OCI-LY7 (cell line): ENCODE results near the gene TRPV6. TPM values are rescaled to one million over a fixed set of nuclear protein-coding genes. Genes with fewer than 3 reads are reported as not detected.

ENCODE experiments used
- BruUV-seq: library from RNA; stranded (reverse); fragments of 400-500 nt; replicated peaks from 2 replicates; lab custom pipeline; 2021; lab: Mats Ljungman, UMichigan
- CTCF ChIA-PET: fragments of 300-600 bp; sonication (Branson Sonifier 250); formaldehyde crosslinking; loops from one replicate; lab custom pipeline; 2022; ENCODE audit warnings: antibody characterized with exemption; ENCODE audit not compliant: unreplicated experiment; lab: Charles Lee
- POLR2A ChIA-PET: fragments of 300-600 bp; sonication (Branson Sonifier 250); formaldehyde crosslinking; loops from one replicate; lab custom pipeline; 2022; ENCODE audit warnings: antibody characterized with exemption; lab: Charles Lee
- DNase-seq: peaks from one replicate; pipeline ENCODE4 v3.0.0-alpha.2; 2015; ENCODE audit warnings: low spot score
- H2AFZ ChIP-seq: fragments of 200-600 bp; sonication (generic), shearing (Covaris generic); 2 replicates; pipeline ENCODE4 v1.6.1; 2014; ENCODE audit warnings: mild to moderate bottlenecking, antibody characterized with exemption, low read length, moderate library complexity
- H3K27ac ChIP-seq: fragments of 200-600 bp; sonication (generic); 2 replicates; pipeline ENCODE4 v1.5.1; 2014; ENCODE audit warnings: mixed run types, low read depth, mild to moderate bottlenecking, moderate library complexity, low read length, inconsistent platforms; ENCODE audit not compliant: poor library complexity, severe bottlenecking
- H3K36me3 ChIP-seq: fragments of 200-600 bp; sonication (generic); 2 replicates; pipeline ENCODE4 v1.6.1; 2014; ENCODE audit warnings: mild to moderate bottlenecking, antibody characterized with exemption, low read length, moderate library complexity, mixed read lengths; ENCODE audit not compliant: insufficient read depth
- H3K4me1 ChIP-seq: fragments of 200-600 bp; sonication (generic); 2 replicates; pipeline ENCODE4 v1.5.1; 2014; ENCODE audit warnings: mild to moderate bottlenecking, low read length; ENCODE audit not compliant: insufficient read depth, poor library complexity, severe bottlenecking
- H3K4me2 ChIP-seq: fragments of 200-600 bp; sonication (generic); 2 replicates; pipeline ENCODE4 v1.6.1; 2014; ENCODE audit warnings: mild to moderate bottlenecking, low read length
- H3K4me3 ChIP-seq: fragments of 200-600 bp; sonication (generic); 2 replicates; pipeline ENCODE4 v1.5.1; 2014; ENCODE audit warnings: mild to moderate bottlenecking, low read depth, low read length; ENCODE audit not compliant: poor library complexity, severe bottlenecking
- H3K79me2 ChIP-seq: fragments of 200-600 bp; sonication (generic); 2 replicates; pipeline ENCODE4 v1.6.1; 2016; ENCODE audit warnings: low read depth, mild to moderate bottlenecking, low read length, moderate library complexity, mixed read lengths; ENCODE audit not compliant: insufficient read depth
- H3K9me2 ChIP-seq: fragments of 200-600 bp; sonication (generic); 2 replicates; pipeline ENCODE4 v1.6.1; 2016; ENCODE audit warnings: mild to moderate bottlenecking, low read length, mixed read lengths; ENCODE audit not compliant: insufficient read depth
- H3K9me3 ChIP-seq: fragments of 200-600 bp; sonication (generic); 2 replicates; pipeline ENCODE4 v1.6.1; 2014; ENCODE audit warnings: mild to moderate bottlenecking, mixed run types, low read length, mixed read lengths
- H4K20me1 ChIP-seq: fragments of 200-600 bp; sonication (generic); 2 replicates; pipeline ENCODE4 v1.6.1; 2014; ENCODE audit warnings: mild to moderate bottlenecking, antibody characterized with exemption, low read length, moderate library complexity, mixed read lengths; ENCODE audit not compliant: insufficient read depth
- EZH2phosphoT487 ChIP-seq: fragments of 200-600 bp; sonication (generic); IDR thresholded peaks from 2 replicates; pipeline ENCODE4 v1.6.1; 2018; ENCODE audit warnings: low read depth, borderline replicate concordance, mild to moderate bottlenecking, mixed run types, antibody characterized with exemption, low read length, moderate library complexity, mixed read lengths
- intact Hi-C: fragments of 100-400 bp; cut with micrococcal nuclease; formaldehyde crosslinking; loops from one replicate; pipeline ENCODE4 v1.10.0; 2022; ENCODE audit not compliant: unreplicated experiment
- total RNA-seq, 2 experiments: library from RNA; depleted of rRNA in 1 of 2; stranded (reverse); fragments of >200 nt in 1 of 2; shearing (Covaris generic) in 1 of 2; gene quantifications; 2 replicates each; pipeline ENCODE4 v1.2.3, GENCODE V29; 2014 to 2022
- TF ChIP-seq, protein P1 (sequence below): fragments of 200-600 bp; sonication (generic); conservative IDR thresholded peaks from 2 replicates; pipeline ENCODE4 v1.5.1; 2014; ENCODE audit warnings: mild to moderate bottlenecking, antibody characterized with exemption, low read length, moderate library complexity, mixed read lengths

TRPV6 gene
- total RNA-seq, 2 experiments from 2014 or later, result not detected

DNA sequence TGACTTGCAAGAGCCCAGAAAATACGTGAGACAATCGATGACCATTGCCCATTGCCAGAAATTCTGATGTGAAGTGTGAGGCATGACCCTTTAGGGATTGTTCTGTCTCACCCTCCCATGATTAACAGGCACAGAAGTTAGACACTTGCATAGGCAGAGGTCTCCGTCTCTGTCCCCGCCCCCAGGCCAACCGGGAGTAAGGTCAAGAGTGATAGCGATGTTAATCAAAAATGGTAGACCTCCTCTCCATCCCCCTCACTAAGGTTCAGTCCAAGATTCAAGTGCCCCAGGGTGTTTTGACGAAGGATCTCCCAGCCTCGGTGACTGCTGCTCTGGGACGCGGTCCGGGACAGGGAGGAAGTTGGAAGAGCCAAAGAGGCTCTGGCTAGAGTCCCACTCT is 22.7 kb upstream of the TRPV6 start:
- ChIA-PET POLR2A (no interaction called here), CTCF (no interaction called here)
- Histone ChIP-seq H3K4me3 (no peak overlapping the region), H3K9me3 (peaks cover 12% of the 10 kb centered on the region; the same call in 1 of the 2 replicates), H4K20me1 (no peaks in the 10 kb centered on the region), H3K36me3 (no peaks in the 10 kb centered on the region), H3K4me1 (no peaks in the 10 kb centered on the region), H3K4me2 (no peak overlapping the region), H3K79me2 (no peaks in the 10 kb centered on the region), H3K27ac (no peak overlapping the region), H3K9me2 (no peaks in the 10 kb centered on the region), H2AFZ (no peak overlapping the region)
- intact Hi-C loops, result no loop called here
- BruUV-seq, result no TSS peak
- DNase-seq, result no peak
- TF ChIP-seq EZH2phosphoT487, result no peak
- TF ChIP-seq, protein P1, sequence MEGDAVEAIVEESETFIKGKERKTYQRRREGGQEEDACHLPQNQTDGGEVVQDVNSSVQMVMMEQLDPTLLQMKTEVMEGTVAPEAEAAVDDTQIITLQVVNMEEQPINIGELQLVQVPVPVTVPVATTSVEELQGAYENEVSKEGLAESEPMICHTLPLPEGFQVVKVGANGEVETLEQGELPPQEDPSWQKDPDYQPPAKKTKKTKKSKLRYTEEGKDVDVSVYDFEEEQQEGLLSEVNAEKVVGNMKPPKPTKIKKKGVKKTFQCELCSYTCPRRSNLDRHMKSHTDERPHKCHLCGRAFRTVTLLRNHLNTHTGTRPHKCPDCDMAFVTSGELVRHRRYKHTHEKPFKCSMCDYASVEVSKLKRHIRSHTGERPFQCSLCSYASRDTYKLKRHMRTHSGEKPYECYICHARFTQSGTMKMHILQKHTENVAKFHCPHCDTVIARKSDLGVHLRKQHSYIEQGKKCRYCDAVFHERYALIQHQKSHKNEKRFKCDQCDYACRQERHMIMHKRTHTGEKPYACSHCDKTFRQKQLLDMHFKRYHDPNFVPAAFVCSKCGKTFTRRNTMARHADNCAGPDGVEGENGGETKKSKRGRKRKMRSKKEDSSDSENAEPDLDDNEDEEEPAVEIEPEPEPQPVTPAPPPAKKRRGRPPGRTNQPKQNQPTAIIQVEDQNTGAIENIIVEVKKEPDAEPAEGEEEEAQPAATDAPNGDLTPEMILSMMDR, result no peak

DNA sequence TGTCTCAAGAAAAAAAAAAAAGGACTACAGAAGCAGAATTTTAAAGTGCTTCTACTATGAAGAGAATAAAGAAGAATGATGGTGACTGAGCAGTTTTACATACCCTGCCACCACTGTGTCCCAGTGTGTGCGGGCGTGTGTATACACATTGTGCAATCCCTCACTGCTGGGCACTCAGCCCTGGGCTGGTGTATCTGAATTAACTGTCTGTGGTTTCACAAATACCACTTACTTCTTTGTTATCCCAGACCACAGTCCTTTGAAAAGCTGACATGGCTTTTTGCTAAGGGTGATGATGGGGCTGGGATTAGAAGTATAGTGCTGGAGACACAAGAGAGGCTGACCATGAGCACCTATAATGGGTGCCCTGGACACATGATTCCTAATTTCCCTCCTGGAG is 21.1 kb upstream of the TRPV6 start:
- H3K4me3 ChIP-seq, result no peak overlapping the region
- no peaks in the 10 kb centered on the region for H3K36me3 ChIP-seq
- no peak overlapping the region for H2AFZ ChIP-seq
- H3K79me2 ChIP-seq, result no peaks in the 10 kb centered on the region
- POLR2A ChIA-PET, result no interaction called here
- no TSS peak for BruUV-seq
- H3K27ac ChIP-seq, result no peak overlapping the region
- intact Hi-C loops, result no loop called here
- DNase-seq, result no peak
- CTCF ChIA-PET, result no interaction called here
- peaks cover 12% of the 10 kb centered on the region; the same call in 1 of the 2 replicates for H3K9me3 ChIP-seq
- no peaks in the 10 kb centered on the region for H3K9me2 ChIP-seq
- H3K4me2 ChIP-seq, result no peak overlapping the region
- no peaks in the 10 kb centered on the region for H3K4me1 ChIP-seq
- H4K20me1 ChIP-seq, result no peaks in the 10 kb centered on the region
- TF ChIP-seq, protein P1, result no peak
- no peak for TF ChIP-seq EZH2phosphoT487

DNA sequence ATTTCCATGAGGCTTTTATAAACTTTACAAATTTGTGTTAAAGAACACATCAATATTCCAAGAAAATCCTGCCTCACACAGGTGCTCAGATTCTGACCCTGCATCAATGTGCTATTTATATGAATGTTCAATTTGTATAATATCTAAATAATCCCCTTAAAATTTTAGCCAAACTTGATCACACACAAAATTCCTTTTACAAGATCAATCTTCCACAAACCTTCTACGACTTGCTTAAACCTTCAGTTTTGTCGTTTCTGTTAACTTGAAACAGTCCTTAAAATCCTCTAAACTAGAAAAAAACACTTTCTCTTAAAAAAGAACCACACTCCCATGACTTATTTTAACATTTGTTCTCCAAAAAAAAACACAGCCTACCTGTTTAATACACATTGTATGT is 20.2 kb upstream of the TRPV6 start:
- Histone ChIP-seq H3K4me1 (no peaks in the 10 kb centered on the region), H3K9me3 (peaks cover 12% of the 10 kb centered on the region; the same call in 1 of the 2 replicates), H3K79me2 (no peaks in the 10 kb centered on the region), H4K20me1 (no peaks in the 10 kb centered on the region), H3K36me3 (no peaks in the 10 kb centered on the region), H3K27ac (no peak overlapping the region), H3K4me3 (no peak overlapping the region), H3K9me2 (no peaks in the 10 kb centered on the region), H2AFZ (no peak overlapping the region), H3K4me2 (no peak overlapping the region)
- intact Hi-C loops, result no loop called here
- ChIA-PET CTCF (no interaction called here), POLR2A (no interaction called here)
- BruUV-seq, result no TSS peak
- no peak for DNase-seq
- TF ChIP-seq EZH2phosphoT487, result no peak
- TF ChIP-seq, protein P1, result no peak
